ENCODE measurements around the gene PI4K2A.

PI4K2A gene

GRCh38 chr10:97707134-97707861 lies 66.8 kb downstream of the PI4K2A start:
- no peak for FAIRE-seq

DNA sequence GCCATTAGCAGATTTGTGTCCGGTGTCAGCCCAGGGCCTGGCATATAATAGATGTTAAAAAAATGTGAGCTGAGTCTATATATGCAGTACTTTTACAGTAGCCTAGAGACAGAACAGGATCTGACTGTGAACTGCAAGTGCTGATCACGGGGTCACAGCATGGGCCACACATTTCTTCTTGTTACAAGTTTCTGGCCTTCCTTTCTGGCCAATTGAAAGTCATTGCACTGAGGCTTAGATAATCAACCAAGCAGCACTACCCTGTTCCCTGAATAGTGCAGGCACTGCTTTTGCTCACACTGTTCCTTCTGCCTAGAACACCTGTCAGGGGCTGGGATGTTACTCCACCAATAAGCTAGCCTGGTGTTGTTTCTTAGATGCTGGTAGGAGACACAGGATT lies 67.7 kb downstream of the PI4K2A start:
- FAIRE-seq = no peak

DNA sequence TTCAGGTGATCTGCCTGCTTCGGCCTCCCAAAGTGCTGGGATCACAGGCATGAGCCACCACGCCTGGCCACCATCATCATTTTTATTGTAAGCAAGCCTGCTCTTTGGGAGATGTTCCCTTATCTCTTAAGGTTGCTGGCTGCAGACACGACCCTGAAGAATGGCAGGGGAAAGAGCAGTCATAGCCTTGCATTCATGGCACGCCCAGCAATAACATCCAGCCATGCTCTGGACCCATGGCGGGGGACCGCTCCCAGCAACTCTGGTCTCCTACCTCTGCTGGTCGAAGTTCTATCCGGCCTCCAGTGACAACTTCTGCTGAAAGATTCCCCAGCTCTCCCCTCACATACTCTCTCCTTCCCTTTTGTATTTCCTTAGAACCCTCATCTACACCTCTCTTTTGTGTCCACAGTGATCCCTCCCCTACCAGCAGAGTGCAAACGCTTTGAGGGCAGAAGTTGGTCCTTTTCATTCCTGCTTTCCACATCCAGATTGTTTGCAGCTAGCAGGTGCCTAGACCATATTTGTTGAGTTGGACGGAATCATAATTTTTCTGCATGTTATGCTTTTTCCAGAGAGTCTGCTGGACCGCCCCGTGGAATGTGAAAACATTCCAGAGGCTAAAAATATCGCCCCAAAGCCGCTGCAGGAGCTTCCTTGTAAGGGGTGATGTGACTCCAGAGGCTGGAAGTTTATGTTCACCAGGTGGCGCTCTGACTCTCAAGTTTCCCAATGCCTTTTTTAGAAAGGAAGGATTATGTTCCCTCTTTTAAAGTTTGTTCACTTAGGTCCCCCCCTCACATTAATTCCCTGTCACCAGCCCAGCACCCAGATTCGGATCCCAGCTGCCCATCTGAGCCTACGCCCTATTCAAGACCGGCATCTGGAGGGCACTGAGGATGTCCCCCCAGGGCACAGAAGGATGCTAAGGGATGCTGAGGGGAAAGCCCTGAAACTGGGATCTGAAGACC lies 68.8 kb downstream of the PI4K2A start:
- no peak for FAIRE-seq

- FAIRE-seq = no peak
These were observed 71.4 kb downstream of the PI4K2A start for GRCh38 chr10:97711640-97712572.

DNA sequence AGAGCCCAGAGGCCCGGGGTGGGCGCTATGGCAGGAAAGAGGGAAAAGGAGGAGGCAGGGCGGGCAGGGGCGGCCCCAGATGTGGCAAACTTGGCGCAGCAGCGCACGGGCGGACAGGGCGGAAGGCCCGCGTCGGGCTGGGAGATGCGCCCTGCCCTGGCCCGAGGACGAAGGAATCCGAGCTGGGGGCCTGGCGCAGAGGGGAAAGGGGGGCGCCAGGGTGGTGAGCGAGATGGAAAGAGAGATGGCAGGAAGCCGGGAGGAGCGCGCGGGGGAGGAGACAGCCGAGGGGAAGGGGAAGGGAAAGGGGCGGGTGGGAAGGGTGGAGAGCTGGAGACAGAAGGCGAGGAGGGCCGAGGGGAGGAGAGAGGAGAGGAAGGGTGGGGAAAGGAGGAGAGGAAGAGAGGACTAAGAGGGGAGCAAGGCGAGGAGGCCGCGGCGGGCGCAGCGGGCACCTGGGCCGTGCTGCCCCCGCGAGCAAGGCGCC lies 72.9 kb downstream of the PI4K2A start, which contains the start of gene MARVELD1:
MARVELD1 (plus strand) TSS at position 392 of the 487 bp plus-strand sequence. CDS start 147 bp downstream, outside the sequence.
- FAIRE-seq = no peak

GRCh38 chr10:97713826-97714400 lies 73.4 kb downstream of the PI4K2A start:
- FAIRE-seq = no peak

GRCh38 chr10:97714401-97715258 lies 74.2 kb downstream of the PI4K2A start:
- no peak for FAIRE-seq

DNA sequence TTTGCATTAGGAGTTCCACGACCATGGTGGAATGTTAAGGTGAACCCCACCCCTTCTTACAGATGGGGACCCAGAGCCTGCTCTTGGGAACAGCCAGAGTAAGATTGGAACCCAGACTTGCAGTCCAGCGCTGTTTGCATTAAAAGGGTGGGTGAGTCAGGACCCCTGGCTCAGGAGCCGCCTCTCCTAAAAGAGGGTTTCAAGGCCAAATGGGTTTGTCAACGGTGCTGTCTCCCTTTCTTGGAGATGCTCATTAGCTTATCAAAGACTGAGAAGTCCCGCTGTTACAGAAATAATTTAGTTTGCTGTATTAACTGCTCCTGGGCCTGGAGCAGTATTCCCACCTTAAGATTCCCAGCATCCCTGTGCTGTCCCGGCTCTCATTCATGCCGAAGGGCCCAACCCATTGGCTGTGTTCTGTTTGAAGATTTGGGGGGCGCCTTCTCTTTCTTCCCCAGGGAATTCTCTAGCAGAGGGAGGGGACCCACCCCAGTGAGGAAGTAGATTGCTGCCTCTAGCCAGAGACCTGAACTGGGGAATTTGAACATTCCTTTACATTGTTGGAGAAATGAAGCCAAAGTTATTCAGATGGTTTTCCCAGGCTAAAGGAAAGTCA lies 74.9 kb downstream of the PI4K2A start:
- FAIRE-seq = no peak

DNA sequence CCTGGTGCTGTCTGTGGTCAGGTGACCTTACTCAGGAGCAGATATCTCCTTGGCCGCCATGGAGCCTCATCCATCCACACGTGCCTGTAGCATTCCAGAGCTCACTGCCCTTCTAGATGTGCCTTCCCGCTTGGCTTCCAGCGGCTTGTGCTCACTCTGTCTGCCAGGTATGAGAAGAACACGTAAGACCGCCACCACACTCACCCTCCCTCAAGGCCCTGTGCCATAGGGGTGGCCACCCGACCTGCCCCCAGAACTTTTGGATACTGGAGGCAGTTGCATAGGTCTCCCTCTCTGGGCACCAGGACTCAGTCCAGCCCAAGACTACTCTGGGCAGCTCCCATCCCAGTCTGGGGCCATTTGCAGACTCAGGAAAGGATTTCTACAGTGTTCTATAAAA lies 77.2 kb downstream of the PI4K2A start:
- FAIRE-seq = no peak

- no peak for FAIRE-seq
These were observed 77.7 kb downstream of the PI4K2A start for GRCh38 chr10:97718178-97718577.

DNA sequence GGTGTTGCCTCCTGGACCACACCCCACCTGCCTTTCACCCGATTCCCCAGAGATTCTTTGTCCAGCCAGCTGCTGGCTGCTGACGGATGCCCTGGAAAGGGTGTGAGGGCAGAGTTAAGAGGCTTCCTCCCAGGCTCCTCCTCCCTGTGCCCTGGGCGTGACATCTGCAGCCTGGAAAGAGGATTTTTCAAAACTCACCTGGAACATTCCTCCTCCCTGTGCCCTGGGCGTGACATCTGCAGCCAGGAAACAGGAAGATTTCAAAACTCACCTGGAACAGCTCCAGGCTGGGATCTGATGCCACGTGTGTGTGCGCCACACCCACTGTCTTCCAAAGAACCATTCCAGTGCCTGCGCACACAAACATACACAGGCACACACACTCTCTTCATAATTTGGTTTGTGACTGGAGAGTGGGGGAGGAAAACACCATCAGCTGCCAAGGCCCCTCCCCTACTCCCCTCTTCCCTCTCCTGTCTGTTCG lies 78.2 kb downstream of the PI4K2A start:
- no peak for FAIRE-seq

DNA sequence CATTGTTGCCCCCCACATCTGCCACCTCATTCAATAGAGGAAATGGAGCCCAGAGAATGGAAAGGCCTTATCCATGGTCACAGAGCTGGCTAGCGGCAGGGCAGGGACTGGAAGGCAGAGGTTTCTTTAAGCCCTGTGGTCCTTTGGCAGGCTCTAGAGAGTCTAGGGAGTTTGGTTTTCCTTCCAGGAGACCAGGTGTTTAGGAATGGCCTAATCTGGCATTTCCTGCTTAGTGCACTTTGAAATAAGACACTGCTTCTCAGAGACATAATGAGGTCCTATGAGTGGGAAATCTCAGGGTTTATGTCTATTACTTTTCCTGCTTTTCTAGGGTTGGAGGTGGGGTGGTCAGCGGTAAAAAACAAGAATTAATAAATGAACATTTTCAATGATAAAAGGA lies 79.1 kb downstream of the PI4K2A start:
- no peak for FAIRE-seq

- FAIRE-seq = no peak
These were observed 81.7 kb downstream of the PI4K2A start for GRCh38 chr10:97721871-97722780.

GRCh38 chr10:97723001-97723400 lies 82.5 kb downstream of the PI4K2A start:
- no peak for FAIRE-seq

DNA sequence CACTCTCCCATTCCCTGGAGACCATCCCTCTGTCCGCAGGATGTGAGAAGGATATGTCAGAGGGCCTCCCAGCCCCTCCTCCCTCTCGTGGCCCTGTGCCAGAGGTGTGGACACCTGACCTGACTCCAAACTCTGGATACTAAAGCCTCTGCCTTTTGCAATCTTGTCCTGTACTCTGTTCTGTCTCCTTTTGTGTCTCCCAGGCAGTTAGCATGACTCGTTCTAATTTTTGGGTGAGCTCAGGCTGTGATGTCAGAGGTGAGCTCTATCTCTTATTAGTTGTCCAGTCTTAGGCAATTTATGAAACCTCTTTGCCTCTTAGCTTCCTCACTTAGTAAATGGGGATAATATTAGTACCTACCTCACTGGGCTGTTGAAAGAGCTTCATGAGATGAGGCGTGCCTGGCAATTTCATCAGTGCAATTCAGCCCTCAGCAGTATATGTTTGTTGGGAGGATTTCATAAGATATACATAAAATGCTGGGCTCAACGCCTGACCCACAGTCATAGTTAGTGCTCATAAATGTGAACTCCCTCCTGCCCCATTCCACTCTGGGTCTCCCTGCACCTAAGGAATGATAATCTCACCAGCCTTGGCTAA lies 84.0 kb downstream of the PI4K2A start:
- no peak for FAIRE-seq

All from islet of Langerhans (tissue), 1 donor.